ENCODE data around the gene CD19. TPM values are rescaled to one million over a fixed set of nuclear protein-coding genes. Genes with fewer than 3 reads are reported as not detected.

CD19 gene
- total RNA-seq, 1 donor from 2014 or later = not detected

GRCh38 chr16:28915181-28915580, 16.6 kb upstream of the CD19 start:
- no peak overlapping the region for H3K27ac Mint-ChIP-seq (ENCODE audit: unreplicated experiment)
- DNase-seq (ENCODE audit: extremely low spot score, unreplicated experiment) = no peak
- H3K4me3 Mint-ChIP-seq (ENCODE audit: unreplicated experiment) = no peak overlapping the region
- H3K27me3 Mint-ChIP-seq (ENCODE audit: unreplicated experiment) = no peaks in the 10 kb centered on the region
- no peak for TF ChIP-seq CTCF (IDR thresholded peaks at IDR 0.05)
- H3K9me3 Mint-ChIP-seq (ENCODE audit: unreplicated experiment) = no peaks in the 10 kb centered on the region
- peaks cover 17% of the 10 kb centered on the region for H3K36me3 Mint-ChIP-seq (ENCODE audit: unreplicated experiment)
- no peaks in the 10 kb centered on the region for H3K4me1 Mint-ChIP-seq (ENCODE audit: unreplicated experiment)

DNA sequence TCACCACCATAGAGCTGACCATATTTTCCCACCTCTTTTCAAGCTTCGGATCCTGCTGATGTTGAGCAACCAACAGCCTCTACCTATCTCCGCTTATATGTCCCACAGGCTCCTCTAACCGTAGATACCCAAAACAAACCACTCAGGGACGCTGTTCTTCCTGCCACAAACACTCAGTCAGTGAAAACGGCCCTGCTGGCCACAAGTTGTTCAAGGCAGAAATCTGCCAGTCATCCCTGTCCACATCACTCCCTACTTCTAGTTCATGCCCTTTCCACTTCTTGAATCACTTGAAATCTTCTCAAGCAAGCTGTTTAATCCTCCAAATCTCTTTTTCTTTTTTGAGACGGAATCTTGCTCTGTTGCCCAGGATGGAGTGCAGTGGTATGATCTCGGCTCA, 14.7 kb upstream of the CD19 start:
- no peaks in the 10 kb centered on the region for H3K9me3 Mint-ChIP-seq (ENCODE audit: unreplicated experiment)
- peaks cover 16% of the 10 kb centered on the region for H3K36me3 Mint-ChIP-seq (ENCODE audit: unreplicated experiment)
- no peak overlapping the region for H3K4me3 Mint-ChIP-seq (ENCODE audit: unreplicated experiment)
- no peaks in the 10 kb centered on the region for H3K4me1 Mint-ChIP-seq (ENCODE audit: unreplicated experiment)
- no peak for TF ChIP-seq CTCF (IDR thresholded peaks at IDR 0.05)
- no peak overlapping the region for H3K27ac Mint-ChIP-seq (ENCODE audit: unreplicated experiment)
- no peaks in the 10 kb centered on the region for H3K27me3 Mint-ChIP-seq (ENCODE audit: unreplicated experiment)
- no peak for DNase-seq (ENCODE audit: extremely low spot score, unreplicated experiment)

DNA sequence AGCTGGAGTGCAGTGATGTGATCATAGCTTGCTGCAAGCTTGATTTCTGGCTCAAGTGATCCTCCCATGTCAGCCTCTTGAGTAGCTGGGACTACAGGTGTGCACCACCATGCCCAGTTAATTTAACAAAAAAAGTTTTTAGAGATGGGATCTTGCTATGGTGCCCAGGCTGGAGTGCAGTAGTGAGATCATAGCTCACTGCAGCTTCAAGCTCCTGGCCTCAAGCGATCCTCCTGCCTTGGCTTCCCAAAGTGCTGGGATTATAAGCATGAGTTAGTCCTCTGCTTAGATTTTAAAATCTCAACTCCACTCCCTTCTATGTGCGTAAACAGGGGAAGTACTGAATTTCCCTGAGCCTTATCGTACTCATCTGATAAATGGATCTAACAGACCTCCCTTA, 13.1 kb upstream of the CD19 start:
- Mint-ChIP-seq H3K36me3 (ENCODE audit: unreplicated experiment) (peaks cover 13% of the 10 kb centered on the region), H3K4me1 (ENCODE audit: unreplicated experiment) (no peaks in the 10 kb centered on the region), H3K27me3 (ENCODE audit: unreplicated experiment) (no peaks in the 10 kb centered on the region), H3K27ac (ENCODE audit: unreplicated experiment) (no peak overlapping the region), H3K9me3 (ENCODE audit: unreplicated experiment) (no peaks in the 10 kb centered on the region), H3K4me3 (ENCODE audit: unreplicated experiment) (no peak overlapping the region)
- TF ChIP-seq CTCF (IDR thresholded peaks at IDR 0.05) = no peak
- no peak for DNase-seq (ENCODE audit: extremely low spot score, unreplicated experiment)

- H3K4me1 Mint-ChIP-seq (ENCODE audit: unreplicated experiment) = peaks cover 10% of the 10 kb centered on the region
- H3K27me3 Mint-ChIP-seq (ENCODE audit: unreplicated experiment) = no peaks in the 10 kb centered on the region
- H3K36me3 Mint-ChIP-seq (ENCODE audit: unreplicated experiment) = no peaks in the 10 kb centered on the region
These were observed 8.6 kb upstream of the CD19 start for GRCh38 chr16:28923231-28923587.

GRCh38 chr16:28923652-28924398, 7.9 kb upstream of the CD19 start:
- Mint-ChIP-seq H3K4me1 (ENCODE audit: unreplicated experiment) (peaks cover 10% of the 10 kb centered on the region), H3K9me3 (ENCODE audit: unreplicated experiment) (no peaks in the 10 kb centered on the region), H3K36me3 (ENCODE audit: unreplicated experiment) (no peaks in the 10 kb centered on the region), H3K4me3 (ENCODE audit: unreplicated experiment) (peak overlapping the region; percentile 93), H3K27me3 (ENCODE audit: unreplicated experiment) (no peaks in the 10 kb centered on the region), H3K27ac (ENCODE audit: unreplicated experiment) (peak overlapping the region; percentile 16)
- no peak for DNase-seq (ENCODE audit: extremely low spot score, unreplicated experiment)
- no peak for TF ChIP-seq CTCF (IDR thresholded peaks at IDR 0.05)

More at GRCh38 chr16:28923231-28923587, 8.6 kb upstream of the CD19 start:
- H3K27ac Mint-ChIP-seq (ENCODE audit: unreplicated experiment) = peak overlapping the region; percentile 16
- TF ChIP-seq CTCF (IDR thresholded peaks at IDR 0.05) = no peak
- DNase-seq (ENCODE audit: extremely low spot score, unreplicated experiment) = no peak
- peak overlapping the region; percentile 46 for H3K4me3 Mint-ChIP-seq (ENCODE audit: unreplicated experiment)
- H3K9me3 Mint-ChIP-seq (ENCODE audit: unreplicated experiment) = no peaks in the 10 kb centered on the region
